HG03442 (cell line): ENCODE measurements around the gene RGS7.
"Not testable (repeated sequence)": the region's sequence is repeated elsewhere in the genome, so short reads cannot be mapped to it uniquely, and the experiment has no call there.

Experiments used
- ATAC-seq: cut with Tn5 transposase; IDR thresholded peaks from one replicate; pipeline ENCODE4 v1.9.1; 2021; ENCODE audit warnings: mild to moderate bottlenecking, moderate library complexity; ENCODE audit not compliant: unreplicated experiment

The RGS7 gene

DNA sequence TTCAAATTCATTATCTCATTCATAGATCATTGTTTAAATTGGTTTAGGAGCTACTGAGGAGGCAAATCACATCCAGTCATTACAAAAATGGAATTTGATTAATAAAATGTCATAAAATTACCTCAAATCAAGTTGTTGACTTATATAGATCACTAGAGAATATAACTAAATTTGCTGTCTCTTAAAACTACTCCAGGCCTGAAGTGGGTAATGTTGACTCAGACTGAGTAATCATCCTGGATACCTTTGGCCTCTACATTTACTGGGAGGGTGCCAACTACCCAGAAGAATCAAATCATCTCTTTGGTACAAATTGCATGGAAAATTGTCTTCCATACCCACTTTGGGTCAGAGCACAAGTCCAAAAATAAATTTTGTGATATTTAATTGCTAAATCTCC is 553.9 kb downstream of the RGS7 start:
- ATAC-seq, result no peak

DNA sequence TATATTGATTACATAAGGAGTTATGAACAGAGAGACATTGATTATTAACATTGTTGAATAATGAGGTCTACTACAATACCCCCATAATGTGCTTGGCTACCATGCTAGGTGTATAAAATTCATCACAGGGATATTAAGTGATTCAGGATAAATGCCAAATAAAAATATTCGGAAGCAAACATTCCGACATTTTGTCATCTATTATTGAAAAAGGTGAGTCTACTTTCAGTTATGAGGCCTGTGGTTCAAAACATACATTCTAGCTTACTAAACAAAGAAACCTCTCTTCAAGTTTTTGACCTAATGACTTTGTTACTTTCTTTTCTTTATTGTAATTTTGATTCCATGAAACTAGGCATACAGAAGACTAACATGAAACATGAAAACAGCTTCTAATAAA is 554.7 kb downstream of the RGS7 start:
- no peak for ATAC-seq

DNA sequence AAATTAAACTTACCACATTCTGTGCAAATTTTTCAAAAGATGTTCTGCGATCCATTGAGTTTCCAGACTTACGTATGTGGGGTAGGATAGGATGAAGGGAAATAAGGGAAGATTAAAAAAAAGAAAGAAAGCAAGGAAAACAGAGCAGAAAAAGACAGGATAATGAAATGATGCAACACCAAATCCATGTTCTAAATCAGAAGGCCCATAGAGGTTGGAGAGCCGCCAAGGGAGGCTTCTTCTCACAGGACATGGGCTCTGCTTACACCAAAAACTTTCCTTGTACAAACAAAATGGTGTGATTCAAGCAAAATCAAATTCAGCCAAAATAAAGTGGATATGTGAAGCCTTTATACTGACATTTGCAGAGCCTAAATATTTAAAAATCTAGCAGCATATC is 555.6 kb downstream of the RGS7 start:
- ATAC-seq, result no peak

DNA sequence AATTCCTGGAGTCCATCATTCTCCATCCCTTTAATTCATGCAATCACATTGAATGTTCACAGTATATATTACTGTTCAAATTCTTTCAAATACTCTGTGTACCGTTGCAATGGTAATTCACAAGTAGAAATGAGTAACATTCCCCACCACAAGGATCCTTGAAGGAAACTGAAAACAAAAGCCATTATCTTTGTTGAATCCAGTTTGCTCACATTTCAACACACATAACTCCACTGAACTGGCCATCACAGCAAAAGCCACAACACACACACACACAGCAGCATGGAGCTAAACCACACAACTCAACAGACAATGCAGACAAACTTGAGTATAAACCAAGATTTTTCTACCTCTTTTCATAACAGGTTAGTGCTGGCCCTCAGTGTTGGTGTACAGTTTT is 556.7 kb downstream of the RGS7 start:
- ATAC-seq, result no peak

DNA sequence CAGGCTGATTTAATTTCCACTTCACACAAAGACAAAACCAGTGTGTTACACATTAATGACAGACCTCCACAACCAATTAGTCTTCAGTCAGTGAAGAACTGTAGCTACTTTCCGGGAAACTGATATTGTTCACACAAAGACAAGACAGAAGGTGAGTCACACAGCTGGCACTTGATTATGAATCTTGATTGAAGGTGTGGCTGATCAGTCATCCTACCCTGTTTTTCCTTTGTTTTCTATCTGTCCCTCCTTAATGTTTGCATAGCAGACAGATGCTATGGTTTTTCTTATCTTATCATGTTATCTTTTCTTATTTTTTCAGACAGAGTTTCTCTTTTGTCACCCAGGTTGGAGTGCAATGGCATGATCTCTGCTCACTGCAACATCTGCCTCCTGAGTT is 560.0 kb downstream of the RGS7 start:
- no peak for ATAC-seq

DNA sequence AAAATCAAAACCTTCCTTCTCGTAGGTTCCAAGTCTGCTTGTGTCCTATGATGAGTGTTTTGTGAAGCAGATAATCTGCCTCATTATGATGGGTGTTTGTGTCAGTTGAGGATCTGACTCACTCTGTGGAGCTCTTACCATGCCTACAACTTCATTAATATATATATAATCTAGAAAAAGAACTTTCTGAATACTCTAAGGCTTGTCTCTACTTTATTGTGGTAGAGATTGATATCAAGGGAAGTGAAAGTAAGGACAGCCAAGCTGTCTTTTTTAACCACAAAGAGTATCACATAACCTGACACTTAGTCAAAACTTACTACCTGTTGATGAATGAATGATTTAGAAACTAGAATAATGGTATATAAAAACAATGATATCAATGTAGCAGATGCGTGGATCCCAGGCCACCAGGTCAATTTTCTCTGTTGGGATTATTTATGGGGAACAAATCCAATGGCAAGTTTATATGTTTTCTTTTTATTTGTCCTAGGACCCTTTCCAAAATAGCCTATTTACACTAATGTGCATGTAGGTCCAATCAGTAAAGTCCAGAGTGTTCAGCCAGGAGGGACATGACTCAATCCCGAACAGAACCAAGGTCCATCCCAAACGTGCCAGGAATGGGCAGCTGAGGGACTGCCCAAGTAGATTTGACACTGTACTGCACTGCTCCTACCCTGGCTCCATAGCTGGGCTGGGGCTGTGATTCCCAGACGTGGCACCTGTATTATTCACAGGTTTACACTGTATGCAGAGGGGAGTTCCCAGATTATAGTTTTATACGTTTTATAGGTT is 562.8 kb downstream of the RGS7 start:
- ATAC-seq, result peak; percentile 85

DNA sequence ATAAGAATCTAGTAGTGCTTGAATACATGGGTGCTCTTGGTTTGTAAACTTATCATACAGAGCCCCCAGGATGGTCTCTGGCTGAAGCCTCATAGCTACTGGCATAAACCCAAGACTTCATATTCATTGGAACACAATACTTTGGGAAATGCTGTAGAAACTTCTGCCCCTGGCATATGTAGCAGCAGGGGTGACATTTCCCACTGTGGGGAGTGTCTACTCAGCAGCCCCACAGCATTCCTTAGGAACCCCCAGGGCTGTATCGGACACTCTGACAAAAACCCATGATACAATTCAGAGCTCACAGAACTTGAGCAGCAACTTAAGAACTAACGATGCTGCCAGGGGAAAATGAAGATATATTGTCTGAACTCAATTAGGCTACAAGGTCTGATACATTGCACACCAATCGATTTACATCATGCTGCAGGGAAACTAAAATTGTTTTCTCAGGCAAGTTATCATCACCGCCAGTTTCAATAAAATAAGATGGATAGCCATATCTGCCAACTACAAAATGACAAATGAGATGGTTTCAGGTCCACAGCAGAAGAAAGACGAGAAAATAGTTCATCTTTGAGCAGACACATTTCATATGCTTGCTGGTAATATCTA is 564.0 kb downstream of the RGS7 start:
- no peak for ATAC-seq

DNA sequence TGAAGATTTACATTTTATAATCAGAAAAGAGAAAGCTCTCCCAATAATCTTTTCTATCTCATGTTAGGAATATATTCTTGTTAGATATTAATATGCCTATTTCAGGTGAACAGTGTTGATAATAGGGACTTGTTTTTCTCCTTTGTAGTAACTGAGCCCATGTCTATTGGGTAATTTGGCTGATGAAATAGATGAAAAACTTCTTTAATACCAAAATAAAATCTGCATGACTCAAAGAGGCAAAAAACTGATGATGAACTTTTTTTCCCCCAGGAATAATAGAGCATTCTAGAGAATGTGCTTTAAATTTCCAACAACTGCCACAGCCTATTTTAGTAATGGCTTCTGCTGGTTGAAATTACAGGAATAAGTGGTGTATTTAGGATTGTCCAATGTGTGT is 566.1 kb downstream of the RGS7 start:
- no peak for ATAC-seq

DNA sequence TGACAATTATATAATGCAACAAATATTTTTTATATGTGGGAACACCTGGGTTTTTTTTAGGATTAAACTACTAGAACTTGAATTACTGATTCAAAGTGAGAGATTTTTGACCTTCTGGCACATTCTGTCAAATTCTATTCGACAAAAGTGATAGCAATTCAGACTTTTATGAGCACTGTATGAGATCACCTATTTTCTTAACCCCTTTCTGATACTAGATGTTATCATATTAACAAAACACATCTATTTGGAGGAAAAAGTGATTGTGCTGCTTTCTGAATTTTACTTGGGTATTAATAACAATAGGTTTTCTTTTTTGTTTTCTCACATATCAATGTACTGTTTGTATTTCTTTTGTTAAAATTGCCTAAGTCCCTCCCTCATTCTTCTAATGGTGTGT is 570.1 kb downstream of the RGS7 start:
- ATAC-seq, result no peak

DNA sequence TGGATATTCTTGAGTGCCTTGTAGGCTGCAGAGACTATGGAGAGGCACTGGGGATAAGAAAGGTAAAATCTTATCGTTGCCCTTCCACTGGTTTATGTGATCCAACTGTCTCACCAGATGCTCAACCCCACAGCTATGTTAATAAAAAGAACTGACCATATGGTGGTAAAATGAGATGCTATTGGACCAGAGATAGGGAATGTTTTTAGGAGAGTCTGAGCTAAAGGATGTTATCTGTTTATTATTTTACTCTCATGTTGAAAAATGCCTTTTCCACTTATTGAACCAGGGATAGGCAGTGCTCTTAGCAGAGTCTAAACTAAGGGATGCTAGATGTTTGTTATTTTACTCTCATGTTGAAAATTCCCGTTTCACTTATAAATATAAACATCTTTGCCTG is 572.2 kb downstream of the RGS7 start:
- no peak for ATAC-seq

DNA sequence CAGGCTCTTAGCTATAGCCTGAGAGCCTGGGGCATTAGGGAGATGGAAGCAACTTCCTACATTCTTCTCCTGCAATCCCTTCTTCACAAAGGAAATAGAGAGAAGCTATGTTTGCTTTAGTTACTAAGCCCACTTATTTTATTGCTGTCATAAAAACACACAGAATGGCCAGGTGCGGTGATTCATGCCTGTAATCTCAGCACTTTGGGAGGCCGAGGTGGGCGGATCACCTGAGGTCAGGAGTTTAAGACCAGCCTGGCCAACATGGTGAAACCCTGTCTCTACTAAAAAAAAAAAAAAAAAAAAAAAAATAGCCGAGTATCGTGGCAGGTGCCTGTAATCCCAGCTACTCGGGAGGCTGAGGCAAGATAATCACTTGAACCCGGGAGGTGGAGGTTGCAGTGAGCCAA is 573.3 kb downstream of the RGS7 start:
- not testable (repeated sequence) for ATAC-seq

DNA sequence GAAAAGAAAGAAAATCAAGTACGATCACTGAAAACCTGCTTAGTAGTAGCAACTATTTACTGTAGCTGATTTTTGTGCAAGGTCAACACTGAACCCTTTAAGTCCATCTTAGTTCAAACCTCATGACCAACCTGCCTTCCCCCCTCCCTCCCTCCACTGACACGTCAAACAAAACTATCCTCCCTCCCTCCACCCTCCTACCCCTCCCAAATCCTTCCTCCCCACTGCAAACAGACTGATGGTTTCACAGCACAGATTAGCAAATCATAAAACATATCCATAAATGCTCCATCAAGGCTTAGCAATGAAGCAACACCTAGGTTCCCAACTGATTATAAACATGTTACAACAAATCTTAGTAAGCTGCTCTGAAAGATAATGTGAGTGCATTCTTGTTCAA is 580.8 kb downstream of the RGS7 start:
- no peak for ATAC-seq

DNA sequence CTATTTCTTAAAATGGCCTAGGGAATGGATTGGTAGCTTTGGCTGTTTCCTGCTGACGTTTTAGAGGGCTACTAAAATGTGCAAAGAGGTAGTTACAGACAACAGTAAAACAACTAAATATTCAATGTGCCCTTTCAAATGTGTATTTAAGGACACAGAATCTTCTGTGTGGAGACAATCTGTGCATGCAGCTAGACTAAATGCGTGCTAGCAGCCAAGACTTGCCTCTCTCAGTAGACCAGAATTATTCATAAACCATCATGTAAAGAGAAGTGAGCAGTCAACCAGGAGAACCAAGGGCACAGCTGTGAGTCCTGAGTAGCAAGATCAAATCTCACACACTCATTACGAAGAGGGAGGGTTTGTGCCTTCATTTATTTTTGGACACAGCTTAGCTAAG is 584.9 kb downstream of the RGS7 start:
- no peak for ATAC-seq

DNA sequence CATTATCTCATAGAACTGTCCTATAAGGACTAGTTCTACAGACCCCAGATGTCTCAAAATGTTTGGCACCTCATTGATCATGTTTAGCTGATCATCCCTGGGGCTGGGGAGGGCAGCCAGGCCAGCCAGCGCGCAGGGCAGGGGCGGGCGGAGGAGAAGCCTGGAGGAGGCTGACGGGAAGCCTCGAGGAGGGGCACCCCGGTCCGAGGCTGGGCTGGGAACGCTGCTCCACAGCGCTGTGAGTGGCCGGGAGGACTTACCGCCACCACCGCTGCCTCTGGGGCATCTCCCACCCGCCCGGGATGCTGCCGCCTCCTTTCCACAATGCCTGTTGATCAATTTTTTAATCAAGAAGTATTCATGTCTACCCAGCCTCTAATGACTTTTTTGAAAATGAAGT is 585.6 kb downstream of the RGS7 start:
- ATAC-seq, result no peak

DNA sequence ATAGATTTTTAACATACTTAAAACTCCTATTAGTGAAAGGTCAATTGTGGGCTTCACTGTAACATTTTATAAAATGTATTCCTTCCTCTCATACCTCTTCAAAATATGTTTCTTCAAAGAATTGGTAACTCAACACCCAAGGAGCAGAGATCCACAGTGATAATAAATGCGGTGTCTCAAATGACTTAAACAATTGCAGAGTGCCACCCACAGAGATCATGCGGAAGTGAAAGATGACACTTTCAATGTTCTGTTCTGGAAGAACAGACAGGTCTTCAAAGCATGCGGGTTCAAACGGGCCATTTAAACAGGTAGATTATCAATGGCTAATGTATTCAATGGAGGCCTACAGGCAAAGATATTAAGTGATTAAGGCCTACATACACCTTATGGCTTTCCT is 588.0 kb downstream of the RGS7 start:
- ATAC-seq, result no peak

DNA sequence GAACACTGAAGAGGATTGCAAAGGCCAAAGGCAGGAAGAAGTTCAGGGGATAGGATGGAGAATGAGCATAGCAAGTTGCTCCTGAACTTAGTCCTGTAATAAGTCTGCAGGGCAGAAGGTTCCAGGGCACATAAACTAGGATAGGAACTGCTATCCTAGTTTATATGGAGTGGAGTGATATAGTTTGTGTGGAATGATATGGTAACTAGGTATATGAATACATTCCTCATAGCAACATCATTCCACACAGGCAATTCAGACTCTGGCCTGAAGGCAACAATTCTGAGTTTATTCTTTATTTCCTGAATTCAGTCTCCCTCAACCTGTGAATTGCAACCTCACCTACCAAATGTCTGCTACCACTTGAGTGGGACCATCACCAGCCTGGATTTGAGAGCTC is 590.2 kb downstream of the RGS7 start:
- ATAC-seq, result no peak

DNA sequence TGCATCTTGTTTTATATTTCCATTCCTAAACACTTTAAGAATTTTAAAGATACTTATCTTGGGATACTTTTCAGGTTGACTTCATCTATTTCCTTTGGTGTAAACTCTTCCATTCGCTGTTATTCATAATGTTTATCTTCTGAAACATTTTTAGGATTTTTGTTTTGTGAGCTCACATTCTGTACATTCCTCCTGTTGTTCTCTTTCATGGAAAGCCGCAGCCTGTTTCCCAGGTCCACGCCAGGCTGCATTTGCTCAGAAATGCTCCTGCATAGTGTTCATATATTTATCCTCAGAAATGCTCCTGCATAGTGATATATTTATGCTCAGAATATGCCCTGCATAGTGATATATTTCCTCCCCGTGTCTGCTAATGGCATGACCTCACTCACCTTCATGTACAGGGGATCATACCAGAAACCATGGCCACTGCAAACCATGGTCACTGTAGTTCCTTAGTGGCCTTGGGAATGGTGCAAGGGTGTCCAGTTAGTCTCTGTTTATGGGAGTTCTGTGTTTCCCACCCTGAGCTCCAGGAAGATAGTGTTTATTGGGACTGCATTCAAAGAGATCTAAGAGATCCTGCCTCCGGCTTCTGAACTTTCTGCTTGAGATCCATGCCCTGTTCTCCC is 591.2 kb downstream of the RGS7 start:
- no peak for ATAC-seq

DNA sequence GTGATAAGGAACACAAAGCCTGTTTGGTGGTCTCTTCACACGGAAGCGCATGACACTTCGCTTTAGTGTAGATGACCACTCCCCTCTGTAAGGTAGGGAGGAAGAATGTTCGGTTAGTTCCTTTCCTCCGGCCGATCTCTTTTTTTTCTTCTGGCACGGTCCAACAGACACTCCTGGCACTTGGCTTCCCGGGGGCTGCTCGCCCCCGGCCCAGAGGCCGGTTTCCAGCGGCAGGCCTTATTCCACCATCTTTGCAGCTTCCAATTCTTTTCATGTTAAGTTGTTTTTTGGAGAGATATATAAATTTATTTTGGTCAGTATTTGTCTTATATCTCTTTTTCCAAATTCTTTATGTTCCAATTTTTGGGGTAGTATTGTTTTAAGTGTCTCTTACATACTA is 593.2 kb downstream of the RGS7 start:
- no peak for ATAC-seq

DNA sequence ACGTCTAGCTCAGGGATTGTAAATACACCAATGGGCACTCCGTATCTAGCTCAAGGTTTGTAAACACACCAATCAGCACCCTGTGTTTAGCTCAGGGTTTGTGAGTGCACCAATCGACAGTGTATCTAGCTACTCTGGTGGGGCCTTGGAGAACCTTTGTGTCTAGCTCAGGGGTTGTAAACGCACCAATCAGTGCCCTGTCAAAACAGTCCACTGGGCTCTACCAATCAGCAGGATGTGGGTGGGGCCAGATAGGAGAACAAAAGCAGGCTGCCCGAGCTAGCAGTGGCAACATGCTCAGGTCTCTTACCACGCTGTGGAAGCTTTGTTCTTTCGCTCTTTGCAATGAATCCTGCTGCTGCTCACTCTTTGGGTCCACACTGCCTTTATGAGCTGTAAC is 593.9 kb downstream of the RGS7 start:
- ATAC-seq, result not testable (repeated sequence)

DNA sequence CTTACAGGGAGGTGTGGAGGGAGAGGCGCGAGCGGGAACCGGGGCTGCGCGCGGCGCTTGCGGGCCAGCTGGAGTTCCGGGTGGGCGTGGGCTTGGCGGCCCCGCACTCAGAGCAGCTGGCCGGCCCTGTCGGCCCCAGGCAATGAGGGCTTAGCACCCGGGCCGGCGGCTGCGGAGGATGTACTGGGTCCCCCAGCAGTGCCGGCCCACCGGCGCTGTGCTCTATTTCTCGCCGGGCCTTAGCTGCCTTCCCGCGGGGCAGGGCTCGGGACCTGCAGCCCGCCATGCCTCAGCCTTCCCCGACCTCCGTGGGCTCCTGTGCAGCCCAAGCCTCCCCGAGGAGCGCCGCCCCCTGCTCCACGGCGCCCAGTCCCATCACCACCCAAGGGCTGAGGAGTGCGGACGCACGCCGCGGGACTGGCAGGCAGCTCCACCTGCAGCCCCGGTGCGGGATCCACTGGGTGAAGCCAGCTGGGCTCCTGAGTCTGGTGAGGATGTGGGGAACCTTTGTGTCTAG is 594.5 kb downstream of the RGS7 start:
- ATAC-seq, result not testable (repeated sequence)

DNA sequence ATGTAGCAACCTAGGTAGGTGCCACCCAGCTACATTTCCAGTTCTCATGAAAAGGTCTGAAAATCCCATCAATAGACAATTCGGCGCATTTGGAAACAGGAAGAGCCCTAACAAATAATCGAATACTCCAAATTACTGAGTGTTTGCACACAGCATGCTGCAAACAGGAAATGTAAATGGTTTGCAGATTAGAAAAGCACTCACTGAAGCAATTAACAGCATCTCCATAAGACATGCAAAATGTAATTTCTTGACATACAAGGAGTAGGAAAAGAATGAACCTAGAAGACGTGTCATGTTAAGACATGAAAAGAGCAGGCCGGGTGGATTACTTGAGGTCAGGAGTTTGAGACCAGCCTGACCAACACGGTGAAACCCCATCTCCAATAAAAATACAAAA is 598.2 kb downstream of the RGS7 start:
- ATAC-seq, result not testable (repeated sequence)

DNA sequence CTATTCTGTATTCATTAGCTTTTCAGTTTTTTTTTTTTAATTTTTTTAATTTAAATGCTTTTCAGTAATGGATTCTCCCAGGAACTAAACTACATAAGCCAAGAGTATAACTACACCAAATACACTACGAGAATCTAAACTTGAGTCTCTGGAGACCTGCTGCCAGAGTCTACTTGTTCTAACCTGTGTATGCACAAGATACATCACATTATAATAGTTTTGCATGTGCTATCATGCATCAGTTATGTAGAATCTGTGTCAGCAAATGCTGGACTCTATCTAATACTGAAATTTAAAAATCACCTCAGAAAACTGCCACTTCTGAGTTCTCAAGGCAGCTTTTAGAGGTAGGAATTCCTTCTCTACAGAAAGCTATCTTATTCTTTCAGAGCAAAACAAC is 598.7 kb downstream of the RGS7 start:
- ATAC-seq, result no peak
